Measurements from ENCODE around the gene FMC1.

FMC1 gene

DNA sequence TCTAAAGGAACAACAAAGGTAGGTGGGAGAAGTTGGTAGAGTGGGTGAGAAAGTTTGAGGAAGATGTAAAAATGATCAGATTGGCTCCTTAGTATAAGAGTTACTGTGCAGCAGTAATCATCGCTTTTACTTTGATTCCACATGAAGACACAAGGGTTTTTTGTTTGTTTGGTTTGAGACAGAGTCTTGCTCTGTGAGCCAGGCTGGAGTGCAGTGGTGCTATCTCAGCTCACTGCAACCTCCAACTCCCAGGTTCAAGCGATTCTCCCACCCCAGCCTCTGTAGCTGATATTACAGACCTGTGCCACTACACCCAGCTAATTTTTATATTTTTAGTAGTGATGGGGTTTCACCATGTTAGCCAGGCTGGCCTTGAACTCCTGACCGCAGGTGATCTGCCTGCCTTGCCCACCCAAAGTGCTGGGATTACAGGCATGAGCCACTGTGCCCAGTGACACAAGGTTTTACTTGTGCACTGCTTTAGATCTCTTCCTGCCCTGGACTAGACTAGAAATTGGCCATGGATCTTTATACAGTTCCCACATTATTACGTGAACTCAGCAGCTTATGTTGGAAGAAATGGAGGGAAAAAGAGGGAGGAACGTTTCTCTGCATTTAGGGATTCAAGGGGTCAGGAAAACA lies 29.3 kb downstream of the FMC1 start:
- H3K36me3 ChIP-seq (ENCODE audit: control insufficient read depth in 2 of 2, insufficient read depth in 1 of 2, low read length in 2 of 2), result peaks cover 0 to 28% of the 10 kb centered on the region in 2 experiments; a peak in 1 of 3 replicates
- no peak overlapping the region for H3K4me3 ChIP-seq (ENCODE audit: low read depth, low read length)
- H3K4me1 ChIP-seq (ENCODE audit: control insufficient read depth, insufficient read depth, low read length), result peaks cover 19% of the 10 kb centered on the region
- ChIA-PET CTCF (interaction anchor here (0.5 kb wide), 1 partner anchor 1058 kb away, joined by 3 read pairs; no protein-coding TSS in a partner anchor), POLR2A (interaction anchor here (0.8 kb wide), 1 partner anchor 11 kb away, joined by 3 read pairs; the partner anchor contains the start of gene LUC7L2)
- no peak overlapping the region for H3K27ac ChIP-seq (ENCODE audit: extremely low read depth, low read depth, low read length)
- H3K9me3 ChIP-seq (ENCODE audit: control insufficient read depth, insufficient read depth, low read depth, low read length), result no peaks in the 10 kb centered on the region
- 0 out of 2 replicates have a peak, but pooled peaks have one; percentile 41 for TF ChIP-seq ZNF366 (tag by site-specific recombination; conservative IDR thresholded peaks at IDR 0.05)
- no peak for TF ChIP-seq ZNF792 (tag by site-specific recombination; IDR thresholded peaks at IDR 0.05)
- TF ChIP-seq EGR2 (tag by site-specific recombination; IDR thresholded peaks at IDR 0.05; ENCODE audit: low read depth), result peak; percentile 19; the same call in 1 of the 2 replicates
- 0 out of 2 replicates have a peak, but pooled peaks have one; percentile 9 for TF ChIP-seq ZBTB17 (tag by site-specific recombination; IDR thresholded peaks at IDR 0.05)
- 0 out of 2 replicates have a peak, but pooled peaks have one; percentile 47 for TF ChIP-seq ZNF600 (tag by site-specific recombination; IDR thresholded peaks at IDR 0.05)
- TF ChIP-seq WT1 (tag by site-specific recombination; IDR thresholded peaks at IDR 0.05), result 0 out of 2 replicates have a peak, but pooled peaks have one; percentile 36

DNA sequence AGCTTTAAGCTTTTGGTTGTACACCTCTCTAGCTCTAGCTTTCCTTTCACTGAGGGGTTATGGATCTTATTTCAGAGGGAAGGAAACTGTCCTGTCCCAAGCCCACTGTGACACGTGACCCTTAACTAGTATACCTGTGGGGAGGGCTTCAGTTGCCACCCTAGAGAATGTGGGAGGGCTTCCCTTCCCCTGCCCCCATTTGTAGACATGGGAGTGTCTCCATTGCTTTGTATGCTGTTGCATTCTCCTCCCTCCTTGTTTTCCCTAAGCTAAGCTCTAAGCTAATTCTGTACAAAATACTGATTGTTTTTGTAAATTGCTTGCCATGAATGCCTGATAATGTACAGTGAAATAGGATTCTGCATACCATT lies 29.8 kb downstream of the FMC1 start:
- Histone ChIP-seq H3K4me3 (ENCODE audit: low read depth, low read length) (no peak overlapping the region), H3K36me3 (ENCODE audit: control insufficient read depth in 2 of 2, insufficient read depth in 1 of 2, low read length in 2 of 2) (peaks cover 0 to 28% of the 10 kb centered on the region in 2 experiments; a peak in 1 of 3 replicates), H3K9me3 (ENCODE audit: control insufficient read depth, insufficient read depth, low read depth, low read length) (no peaks in the 10 kb centered on the region), H3K4me1 (ENCODE audit: control insufficient read depth, insufficient read depth, low read length) (peaks cover 19% of the 10 kb centered on the region), H3K27ac (ENCODE audit: extremely low read depth, low read depth, low read length) (no peak overlapping the region)
- ChIA-PET CTCF (no interaction called here), POLR2A (interaction anchor here (0.6 kb wide), 1 partner anchor 276 kb away, joined by 5 read pairs; no protein-coding TSS in a partner anchor)
- TF ChIP-seq, protein P1, sequence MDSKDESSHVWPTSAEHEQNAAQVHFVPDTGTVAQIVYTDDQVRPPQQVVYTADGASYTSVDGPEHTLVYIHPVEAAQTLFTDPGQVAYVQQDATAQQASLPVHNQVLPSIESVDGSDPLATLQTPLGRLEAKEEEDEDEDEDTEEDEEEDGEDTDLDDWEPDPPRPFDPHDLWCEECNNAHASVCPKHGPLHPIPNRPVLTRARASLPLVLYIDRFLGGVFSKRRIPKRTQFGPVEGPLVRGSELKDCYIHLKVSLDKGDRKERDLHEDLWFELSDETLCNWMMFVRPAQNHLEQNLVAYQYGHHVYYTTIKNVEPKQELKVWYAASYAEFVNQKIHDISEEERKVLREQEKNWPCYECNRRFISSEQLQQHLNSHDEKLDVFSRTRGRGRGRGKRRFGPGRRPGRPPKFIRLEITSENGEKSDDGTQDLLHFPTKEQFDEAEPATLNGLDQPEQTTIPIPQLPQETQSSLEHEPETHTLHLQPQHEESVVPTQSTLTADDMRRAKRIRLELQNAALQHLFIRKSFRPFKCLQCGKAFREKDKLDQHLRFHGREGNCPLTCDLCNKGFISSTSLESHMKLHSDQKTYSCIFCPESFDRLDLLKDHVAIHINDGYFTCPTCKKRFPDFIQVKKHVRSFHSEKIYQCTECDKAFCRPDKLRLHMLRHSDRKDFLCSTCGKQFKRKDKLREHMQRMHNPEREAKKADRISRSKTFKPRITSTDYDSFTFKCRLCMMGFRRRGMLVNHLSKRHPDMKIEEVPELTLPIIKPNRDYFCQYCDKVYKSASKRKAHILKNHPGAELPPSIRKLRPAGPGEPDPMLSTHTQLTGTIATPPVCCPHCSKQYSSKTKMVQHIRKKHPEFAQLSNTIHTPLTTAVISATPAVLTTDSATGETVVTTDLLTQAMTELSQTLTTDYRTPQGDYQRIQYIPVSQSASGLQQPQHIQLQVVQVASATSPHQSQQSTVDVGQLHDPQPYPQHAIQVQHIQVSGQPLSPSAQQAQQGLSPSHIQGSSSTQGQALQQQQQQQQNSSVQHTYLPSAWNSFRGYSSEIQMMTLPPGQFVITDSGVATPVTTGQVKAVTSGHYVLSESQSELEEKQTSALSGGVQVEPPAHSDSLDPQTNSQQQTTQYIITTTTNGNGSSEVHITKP (tag by site-specific recombination; IDR thresholded peaks at IDR 0.05), result peak; percentile 13; the same call in 1 of the 2 replicates
- TF ChIP-seq WT1 (tag by site-specific recombination; IDR thresholded peaks at IDR 0.05), result peak; percentile 48; the same call in 1 of the 2 replicates
- TF ChIP-seq ZNF707 (tag by site-specific recombination; IDR thresholded peaks at IDR 0.05), result no peak
- no peak for TF ChIP-seq ZNF830 (tag by site-specific recombination; IDR thresholded peaks at IDR 0.05; ENCODE audit: low read depth)
- peak; percentile 86 for TF ChIP-seq ZNF341 (tag by site-specific recombination; IDR thresholded peaks at IDR 0.05; ENCODE audit: low read depth)
- TF ChIP-seq MZF1 (tag by site-specific recombination; IDR thresholded peaks at IDR 0.05; ENCODE audit: borderline replicate concordance), result no peak
- 0 out of 2 replicates have a peak, but pooled peaks have one; percentile 18 for TF ChIP-seq SP2 (tag by site-specific recombination; IDR thresholded peaks at IDR 0.05)

DNA sequence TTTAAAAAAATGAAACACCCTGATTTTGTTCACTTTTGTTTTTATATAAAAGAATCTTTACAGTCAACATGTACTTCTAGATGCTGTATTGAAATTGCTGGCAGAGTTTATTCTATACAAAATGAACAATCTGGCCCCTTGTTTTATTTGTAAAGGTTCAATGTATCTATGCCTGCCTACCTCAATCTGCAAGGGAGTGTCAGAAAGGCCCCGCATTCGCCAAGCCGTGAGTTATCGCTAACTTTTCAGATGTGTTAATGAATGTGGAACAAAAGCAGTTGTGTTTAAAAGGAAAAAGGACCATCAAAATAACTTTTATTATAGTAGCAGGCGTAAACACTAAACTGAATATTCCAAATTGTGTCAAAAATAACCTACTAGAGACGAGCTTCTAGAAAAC lies 33.1 kb downstream of the FMC1 start:
- Histone ChIP-seq H3K4me3 (ENCODE audit: low read depth, low read length) (no peak overlapping the region), H3K36me3 (ENCODE audit: control insufficient read depth in 2 of 2, insufficient read depth in 1 of 2, low read length in 2 of 2) (peaks cover 21 to 44% of the 10 kb centered on the region in 2 experiments; a peak in 2 of 3 replicates), H3K27ac (ENCODE audit: extremely low read depth, low read depth, low read length) (no peak overlapping the region), H3K9me3 (ENCODE audit: control insufficient read depth, insufficient read depth, low read depth, low read length) (no peaks in the 10 kb centered on the region), H3K4me1 (ENCODE audit: control insufficient read depth, insufficient read depth, low read length) (peaks cover 15% of the 10 kb centered on the region)
- CTCF ChIA-PET, result no interaction called here
- POLR2A ChIA-PET, result interaction anchor here (0.6 kb wide), 1 partner anchor 388 kb away, joined by 3 read pairs; no protein-coding TSS in a partner anchor
- TF ChIP-seq ZNF747 (tag by site-specific recombination; IDR thresholded peaks at IDR 0.05), result no peak
- TF ChIP-seq, protein P2, sequence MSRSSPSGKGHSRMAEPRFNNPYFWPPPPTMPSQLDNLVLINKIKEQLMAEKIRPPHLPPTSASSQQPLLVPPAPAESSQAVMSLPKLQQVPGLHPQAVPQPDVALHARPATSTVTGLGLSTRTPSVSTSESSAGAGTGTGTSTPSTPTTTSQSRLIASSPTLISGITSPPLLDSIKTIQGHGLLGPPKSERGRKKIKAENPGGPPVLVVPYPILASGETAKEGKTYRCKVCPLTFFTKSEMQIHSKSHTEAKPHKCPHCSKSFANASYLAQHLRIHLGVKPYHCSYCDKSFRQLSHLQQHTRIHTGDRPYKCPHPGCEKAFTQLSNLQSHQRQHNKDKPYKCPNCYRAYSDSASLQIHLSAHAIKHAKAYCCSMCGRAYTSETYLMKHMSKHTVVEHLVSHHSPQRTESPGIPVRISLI (tag by site-specific recombination; IDR thresholded peaks at IDR 0.05), result no peak
- TF ChIP-seq ZNF184 (tag by site-specific recombination; IDR thresholded peaks at IDR 0.05), result no peak
- TF ChIP-seq, protein P3, sequence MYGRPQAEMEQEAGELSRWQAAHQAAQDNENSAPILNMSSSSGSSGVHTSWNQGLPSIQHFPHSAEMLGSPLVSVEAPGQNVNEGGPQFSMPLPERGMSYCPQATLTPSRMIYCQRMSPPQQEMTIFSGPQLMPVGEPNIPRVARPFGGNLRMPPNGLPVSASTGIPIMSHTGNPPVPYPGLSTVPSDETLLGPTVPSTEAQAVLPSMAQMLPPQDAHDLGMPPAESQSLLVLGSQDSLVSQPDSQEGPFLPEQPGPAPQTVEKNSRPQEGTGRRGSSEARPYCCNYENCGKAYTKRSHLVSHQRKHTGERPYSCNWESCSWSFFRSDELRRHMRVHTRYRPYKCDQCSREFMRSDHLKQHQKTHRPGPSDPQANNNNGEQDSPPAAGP (tag by site-specific recombination; IDR thresholded peaks at IDR 0.05), result no peak
- TF ChIP-seq, protein P4, sequence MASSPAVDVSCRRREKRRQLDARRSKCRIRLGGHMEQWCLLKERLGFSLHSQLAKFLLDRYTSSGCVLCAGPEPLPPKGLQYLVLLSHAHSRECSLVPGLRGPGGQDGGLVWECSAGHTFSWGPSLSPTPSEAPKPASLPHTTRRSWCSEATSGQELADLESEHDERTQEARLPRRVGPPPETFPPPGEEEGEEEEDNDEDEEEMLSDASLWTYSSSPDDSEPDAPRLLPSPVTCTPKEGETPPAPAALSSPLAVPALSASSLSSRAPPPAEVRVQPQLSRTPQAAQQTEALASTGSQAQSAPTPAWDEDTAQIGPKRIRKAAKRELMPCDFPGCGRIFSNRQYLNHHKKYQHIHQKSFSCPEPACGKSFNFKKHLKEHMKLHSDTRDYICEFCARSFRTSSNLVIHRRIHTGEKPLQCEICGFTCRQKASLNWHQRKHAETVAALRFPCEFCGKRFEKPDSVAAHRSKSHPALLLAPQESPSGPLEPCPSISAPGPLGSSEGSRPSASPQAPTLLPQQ (tag by site-specific recombination; IDR thresholded peaks at IDR 0.05), result no peak
- TF ChIP-seq, protein P5, sequence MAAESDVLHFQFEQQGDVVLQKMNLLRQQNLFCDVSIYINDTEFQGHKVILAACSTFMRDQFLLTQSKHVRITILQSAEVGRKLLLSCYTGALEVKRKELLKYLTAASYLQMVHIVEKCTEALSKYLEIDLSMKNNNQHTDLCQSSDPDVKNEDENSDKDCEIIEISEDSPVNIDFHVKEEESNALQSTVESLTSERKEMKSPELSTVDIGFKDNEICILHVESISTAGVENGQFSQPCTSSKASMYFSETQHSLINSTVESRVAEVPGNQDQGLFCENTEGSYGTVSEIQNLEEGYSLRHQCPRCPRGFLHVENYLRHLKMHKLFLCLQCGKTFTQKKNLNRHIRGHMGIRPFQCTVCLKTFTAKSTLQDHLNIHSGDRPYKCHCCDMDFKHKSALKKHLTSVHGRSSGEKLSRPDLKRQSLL (tag by site-specific recombination; IDR thresholded peaks at IDR 0.05), result no peak
- no peak for TF ChIP-seq ZBTB7A (tag by site-specific recombination; IDR thresholded peaks at IDR 0.05; ENCODE audit: low read depth)
- no peak for TF ChIP-seq ZSCAN16 (tag by site-specific recombination; IDR thresholded peaks at IDR 0.05)
- no peak for TF ChIP-seq YY1 (tag by site-specific recombination; IDR thresholded peaks at IDR 0.05)
